Activated CD4-positive, alpha-beta T cell treated with anti-CD3 and anti-CD28 coated beads, Interleukin-2, Interleukin-4, amounts not matched to agents 100 ng/mL and 50 ng/mL, durations not matched to agents 16 hours and 8 hours (primary cell): ENCODE results near the gene EIF4E2.

ENCODE experiments used
- DNase-seq: peaks from one replicate; pipeline ENCODE4 v3.0.0-alpha.2; 2020; ENCODE audit warnings: low spot score

Gene EIF4E2

GRCh38 chr2:232600053-232600773, 49.7 kb downstream of the EIF4E2 start:
- no peak for DNase-seq

- no peak for DNase-seq
Observed at GRCh38 chr2:232603283-232603682, 52.8 kb downstream of the EIF4E2 start.

- no peak for DNase-seq
Observed at GRCh38 chr2:232604535-232604934, 54.0 kb downstream of the EIF4E2 start.

- DNase-seq, result no peak
Observed at GRCh38 chr2:232607011-232607410, 56.5 kb downstream of the EIF4E2 start.

- DNase-seq, result no peak
Observed at GRCh38 chr2:232609607-232610006, 59.1 kb downstream of the EIF4E2 start.

- no peak for DNase-seq
Observed at GRCh38 chr2:232610081-232610480, 59.6 kb downstream of the EIF4E2 start.

- DNase-seq, result no peak
Observed at GRCh38 chr2:232611061-232611460, 60.6 kb downstream of the EIF4E2 start.

GRCh38 chr2:232611559-232612218, 61.2 kb downstream of the EIF4E2 start:
- peak; percentile 63 for DNase-seq

- no peak for DNase-seq
Observed at GRCh38 chr2:232613538-232614134, 63.1 kb downstream of the EIF4E2 start.

GRCh38 chr2:232615339-232615738, 64.8 kb downstream of the EIF4E2 start:
- no peak for DNase-seq
